ENCODE results near the gene ADGRV1. TPM values are rescaled to one million over a fixed set of nuclear protein-coding genes. Genes with fewer than 3 reads are reported as not detected.

The ADGRV1 gene
- total and polyA plus RNA-seq, 2 donors (not counting 3 experiments of a cell fraction or from before 2014, with no cell fraction given) = 0.11 to 0.55 TPM

- CTCF ChIA-PET = interaction anchor here (1.2 to 3.8 kb wide), 9 partner anchors 11 to 486 kb away, joined by 4 to 158 read pairs (median 19); partner anchors contain the start of gene ARRDC3
- Histone ChIP-seq H3K27me3 (ENCODE audit: control insufficient read depth in 2 of 2, insufficient read depth in 2 of 2, low read length in 2 of 2) (no peaks in the 10 kb centered on the region), H3K79me2 (ENCODE audit: control insufficient read depth, insufficient read depth, low read length) (no peaks in the 10 kb centered on the region), H3K4me3 (replicated peaks in 1 of 3; ENCODE audit: insufficient read depth in 1 of 3, low read depth in 1 of 3, low read length in 3 of 3) (no peak overlapping the region), H3K9ac (replicated peaks; ENCODE audit: extremely low read depth, insufficient read depth, low read length) (no peak overlapping the region), H3K4me1 (ENCODE audit: control insufficient read depth, extremely low read depth, insufficient read depth, low read length) (peaks cover 5% of the 10 kb centered on the region), H4K20me1 (replicated peaks; ENCODE audit: control insufficient read depth, extremely low read depth, insufficient read depth, low read length) (no peaks in the 10 kb centered on the region), H3K36me3 (ENCODE audit: control insufficient read depth in 2 of 2, extremely low read depth in 1 of 2, insufficient read depth in 2 of 2, low read length in 2 of 2) (no peaks in the 10 kb centered on the region), H2AFZ (ENCODE audit: low read depth, low read length) (no peak overlapping the region), H3K4me2 (ENCODE audit: insufficient read depth, low read length) (no peak overlapping the region), H3K27ac (ENCODE audit: insufficient read depth, low read depth, low read length) (no peak overlapping the region), H3K9me3 (replicated peaks; ENCODE audit: control insufficient read depth, insufficient read depth, low read length) (no peaks in the 10 kb centered on the region), H3K9me1 (replicated peaks; ENCODE audit: control insufficient read depth, extremely low read depth, insufficient read depth, low read length) (no peaks in the 10 kb centered on the region)
- TF ChIP-seq FOS (IDR thresholded peaks at IDR 0.05; ENCODE audit: borderline replicate concordance, insufficient read depth, low read length) = no peak
- TF ChIP-seq CTCF (IDR thresholded peaks at IDR 0.05; ENCODE audit: extremely low read depth in 1 of 2, insufficient read depth in 1 of 2, low read depth in 1 of 2, low read length in 2 of 2) = no peak
- no peak for TF ChIP-seq GATA2 (IDR thresholded peaks at IDR 0.05; ENCODE audit: insufficient read depth, insufficient read length, low read depth, low read length)
- TF ChIP-seq JUN (IDR thresholded peaks at IDR 0.05; ENCODE audit: borderline replicate concordance, insufficient read depth, insufficient read length, low read depth) = no peak
- no peak for TF ChIP-seq POLR2AphosphoS5 (IDR thresholded peaks at IDR 0.05; ENCODE audit: insufficient read depth, low read depth, low read length)
- TF ChIP-seq MYC (IDR thresholded peaks at IDR 0.05; ENCODE audit: low read depth, low read length) = no peak
- POLR2A ChIA-PET = no interaction called here
- BruUV-seq (replicated peaks) = no TSS peak
- FAIRE-seq (no peak), DNase-seq (ENCODE audit: low read depth, low spot score) (no peak)
- dilution Hi-C loops (cut with MboI; ENCODE audit: extremely low pct_ligation_motif_present, low sequenced_read_pairs) = loop anchor here (25.0 kb wide), 1 partner anchor 454 kb away; the partner anchor contains the start of gene ARRDC3
- intact Hi-C loops (cut with micrococcal nuclease) = loop anchor here (2.0 to 5.0 kb wide), 5 partner anchors 36 to 379 kb away; no protein-coding TSS in a partner anchor
Measured at GRCh38 chr5:90933298-90933697, 374.7 kb downstream of the ADGRV1 start.
